ENCODE measurements around the gene TAS2R39. TPM values are rescaled to one million over a fixed set of nuclear protein-coding genes. Genes with fewer than 3 reads are reported as not detected.

Gene TAS2R39
- total RNA-seq, 1 donor from 2014 or later = not detected

GRCh38 chr7:143225047-143225446 is 41.8 kb downstream of the TAS2R39 start:
- DNase-seq = no peak
- no peak for TF ChIP-seq CTCF (IDR thresholded peaks at IDR 0.05; ENCODE audit: borderline replicate concordance)
- Histone ChIP-seq H3K27ac (replicated peaks) (no peak overlapping the region), H3K9me3 (replicated peaks) (no peaks in the 10 kb centered on the region), H3K4me3 (no peak overlapping the region), H3K36me3 (no peaks in the 10 kb centered on the region), H3K4me1 (peaks cover 6% of the 10 kb centered on the region), H3K27me3 (ENCODE audit: low read depth) (peaks cover 12% of the 10 kb centered on the region)
- intact Hi-C loops (cut with micrococcal nuclease) = no loop called here

- Histone ChIP-seq H3K4me3 (no peak overlapping the region), H3K27me3 (ENCODE audit: low read depth) (peaks cover 2% of the 10 kb centered on the region), H3K36me3 (no peaks in the 10 kb centered on the region), H3K9me3 (replicated peaks) (no peaks in the 10 kb centered on the region), H3K4me1 (peaks cover 6% of the 10 kb centered on the region), H3K27ac (replicated peaks) (no peak overlapping the region)
- intact Hi-C loops (cut with micrococcal nuclease) = no loop called here
- TF ChIP-seq CTCF (IDR thresholded peaks at IDR 0.05; ENCODE audit: borderline replicate concordance) = no peak
- DNase-seq = no peak
These were observed 44.6 kb downstream of the TAS2R39 start for GRCh38 chr7:143227806-143228205.

- Histone ChIP-seq H3K27me3 (ENCODE audit: low read depth) (no peaks in the 10 kb centered on the region), H3K27ac (replicated peaks) (peak overlapping the region; percentile 42), H3K4me1 (peaks cover 6% of the 10 kb centered on the region), H3K36me3 (no peaks in the 10 kb centered on the region), H3K9me3 (replicated peaks) (no peaks in the 10 kb centered on the region), H3K4me3 (no peak overlapping the region)
- intact Hi-C loops (cut with micrococcal nuclease) = no loop called here
- TF ChIP-seq CTCF (IDR thresholded peaks at IDR 0.05; ENCODE audit: borderline replicate concordance) = no peak
- DNase-seq = no peak
These were observed 46.0 kb downstream of the TAS2R39 start for GRCh38 chr7:143229054-143229790.

- H3K4me1 ChIP-seq = peaks cover 6% of the 10 kb centered on the region
- H3K9me3 ChIP-seq (replicated peaks) = peaks cover 6% of the 10 kb centered on the region
- no peak for DNase-seq
- TF ChIP-seq CTCF (IDR thresholded peaks at IDR 0.05; ENCODE audit: borderline replicate concordance) = no peak
- no peaks in the 10 kb centered on the region for H3K27me3 ChIP-seq (ENCODE audit: low read depth)
- no peak overlapping the region for H3K4me3 ChIP-seq
- intact Hi-C loops (cut with micrococcal nuclease) = no loop called here
- no peaks in the 10 kb centered on the region for H3K36me3 ChIP-seq
- no peak overlapping the region for H3K27ac ChIP-seq (replicated peaks)
These were observed 47.6 kb downstream of the TAS2R39 start for GRCh38 chr7:143230602-143231457.

Other genes starting within 250 kb of the TAS2R39 start
- gene TRPV5, start 249.7 kb upstream of the TAS2R39 start, total RNA-seq = not detected
- not detected for gene LLCFC1, start 243.9 kb upstream of the TAS2R39 start, total RNA-seq
- 0.38 TPM for gene KEL, start 221.1 kb upstream of the TAS2R39 start, total RNA-seq
- gene OR9A2, start 156.3 kb upstream of the TAS2R39 start, total RNA-seq = not detected
- not detected for gene OR6V1, start 131.1 kb upstream of the TAS2R39 start, total RNA-seq
- gene PIP, start 51.3 kb upstream of the TAS2R39 start, total RNA-seq = not detected
- gene TAS2R40, start 38.6 kb downstream of the TAS2R39 start, total RNA-seq = not detected
- gene GSTK1, start 80.0 kb downstream of the TAS2R39 start, total RNA-seq = 291 TPM
- gene TMEM139, start 101.5 kb downstream of the TAS2R39 start, total RNA-seq = 8.8 TPM
- gene CASP2, start 104.9 kb downstream of the TAS2R39 start, total RNA-seq = 10.9 TPM
- not detected for gene CLCN1, start 132.7 kb downstream of the TAS2R39 start, total RNA-seq
- gene FAM131B, start 179.3 kb downstream of the TAS2R39 start, total RNA-seq = 0.47 TPM
- 68.4 TPM for gene ZYX, start 197.9 kb downstream of the TAS2R39 start, total RNA-seq
- not detected for gene EPHA1, start 225.4 kb downstream of the TAS2R39 start, total RNA-seq